Fibroblast of lung (primary cell): ENCODE data around the gene TMEM132D. TPM values are rescaled to one million over a fixed set of nuclear protein-coding genes. Genes with fewer than 3 reads are reported as not detected.

Source experiments
- DNase-seq, 2 donors: peaks; one replicate each; pipeline versions ENCODE4 v3.0.0 to v3.0.0-alpha.2; 2010; ENCODE audit warnings: low read depth in 2 of 2
- H2AFZ ChIP-seq: 2 replicates; pipeline ENCODE4 v1.5.1; 2012; ENCODE audit warnings: low read length, control low read depth, inconsistent platforms
- H3K27ac ChIP-seq: 2 replicates; pipeline ENCODE4 v1.5.1; 2011; ENCODE audit warnings: low read length, control low read depth; ENCODE audit not compliant: insufficient read depth
- H3K27me3 ChIP-seq: 2 replicates; pipeline ENCODE4 v1.5.1; 2011; ENCODE audit warnings: mild to moderate bottlenecking, low read length; ENCODE audit not compliant: control insufficient read depth, insufficient read depth
- H3K36me3 ChIP-seq: 2 replicates; pipeline ENCODE4 v1.5.1; 2011; ENCODE audit warnings: low read length; ENCODE audit not compliant: control insufficient read depth, insufficient read depth
- H3K4me1 ChIP-seq: 2 replicates; pipeline ENCODE4 v1.5.1; 2011; ENCODE audit warnings: low read length; ENCODE audit not compliant: control insufficient read depth, insufficient read depth; ENCODE audit errors: extremely low read depth
- H3K4me2 ChIP-seq: 2 replicates; pipeline ENCODE4 v1.5.1; 2011; ENCODE audit warnings: low read length, control low read depth; ENCODE audit not compliant: insufficient read depth; ENCODE audit errors: extremely low read depth
- H3K4me3 ChIP-seq, 4 experiments: fragments of 200-600 bp in 1 of 4; sonication (generic) in 1 of 4; replicated peaks in 1 of 4; 2 replicates each; pipeline ENCODE4 v1.5.1; 2011 to 2016; ENCODE audit warnings: low read length in 4 of 4, low read depth in 3 of 4, mild to moderate bottlenecking in 3 of 4, control low read depth in 2 of 4, inconsistent platforms in 1 of 4, mixed read lengths in 1 of 4; ENCODE audit not compliant: insufficient read depth in 1 of 4; ENCODE audit errors: control extremely low read depth in 1 of 4
- H3K79me2 ChIP-seq: 2 replicates; pipeline ENCODE4 v1.5.1; 2012; ENCODE audit warnings: mild to moderate bottlenecking, low read length, inconsistent platforms; ENCODE audit not compliant: control insufficient read depth, insufficient read depth
- H3K9ac ChIP-seq: 2 replicates; pipeline ENCODE4 v1.5.1; 2011; ENCODE audit warnings: mild to moderate bottlenecking, low read length, control low read depth; ENCODE audit not compliant: insufficient read depth
- H3K9me3 ChIP-seq: 2 replicates; pipeline ENCODE4 v1.5.1; 2012; ENCODE audit warnings: low read depth, low read length; ENCODE audit not compliant: control insufficient read depth, insufficient read depth
- H4K20me1 ChIP-seq: 2 replicates; pipeline ENCODE4 v1.5.1; 2011; ENCODE audit warnings: low read length; ENCODE audit not compliant: control insufficient read depth, insufficient read depth; ENCODE audit errors: extremely low read depth
- CTCF ChIP-seq, 2 donors: IDR thresholded peaks in 1 of 2; conservative IDR thresholded peaks in 1 of 2; 1 replicate in 1 of 2; 2 replicates in 1 of 2; pipeline ENCODE4 v1.5.1; 2011 to 2012; ENCODE audit warnings: low read length in 2 of 2, control low read depth in 1 of 2, inconsistent platforms in 1 of 2, low read depth in 1 of 2, mild to moderate bottlenecking in 1 of 2
- EZH2 ChIP-seq: IDR thresholded peaks from 2 replicates; pipeline ENCODE4 v1.5.1; 2012; ENCODE audit warnings: low read length, control low read depth, mild to moderate bottlenecking; ENCODE audit errors: missing control alignments
- polyA plus RNA-seq, 2 donors: library from polyadenylated mRNA; depleted of rRNA in 1 of 2; stranded (reverse) in 1 of 2; unstranded in 1 of 2; fragments of >200 nt; gene quantifications; 2 replicates each; pipeline ENCODE4 v1.2.1, GENCODE V29; 2011 to 2012; ENCODE audit warnings: missing spikeins in 1 of 2
- total RNA-seq: library from RNA; depleted of rRNA; stranded (reverse); fragments of >200 nt; gene quantifications from 2 replicates; pipeline ENCODE4 v1.2.1, GENCODE V29; 2014

The TMEM132D gene
- total and polyA plus RNA-seq, 2 donors (not counting 1 experiment from before 2014, with no cell fraction given), result not detected

DNA sequence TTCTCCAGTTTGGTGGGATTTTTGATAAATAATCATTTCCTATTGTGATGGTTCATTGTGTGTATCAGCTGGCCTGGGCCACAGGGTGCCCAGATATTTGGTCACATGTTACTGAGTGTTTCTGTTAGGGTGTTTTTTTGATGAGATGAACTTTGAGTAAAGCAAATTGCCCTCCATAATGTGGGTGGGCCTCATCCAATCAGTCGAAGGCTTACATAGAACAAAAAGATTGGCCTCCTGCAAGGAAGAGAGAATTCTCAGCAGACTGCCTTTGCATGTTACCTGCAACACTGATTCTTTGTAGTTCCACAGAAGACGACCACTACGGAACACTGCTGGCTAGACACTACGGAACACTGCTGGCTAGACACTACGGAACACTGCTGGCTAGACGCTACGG lies 609.0 kb downstream of the TMEM132D start:
- no peaks in the 10 kb centered on the region for H3K36me3 ChIP-seq
- no peak overlapping the region for H3K27ac ChIP-seq
- H3K4me2 ChIP-seq, result no peak overlapping the region
- no peaks in the 10 kb centered on the region for H4K20me1 ChIP-seq
- TF ChIP-seq CTCF (conservative IDR thresholded peaks at IDR 0.05 in 1 of 2, IDR thresholded peaks at IDR 0.05 in 1 of 2; ENCODE audit: low read depth in 1 of 2, low read length in 2 of 2) (no peak), EZH2 (no peak)
- no peaks in the 10 kb centered on the region for H3K9me3 ChIP-seq
- no peak overlapping the region for H3K4me3 ChIP-seq
- H3K9ac ChIP-seq, result no peak overlapping the region
- no peaks in the 10 kb centered on the region for H3K79me2 ChIP-seq
- no peaks in the 10 kb centered on the region for H3K4me1 ChIP-seq
- H3K27me3 ChIP-seq, result no peaks in the 10 kb centered on the region
- DNase-seq, result no peak
- no peak overlapping the region for H2AFZ ChIP-seq

DNA sequence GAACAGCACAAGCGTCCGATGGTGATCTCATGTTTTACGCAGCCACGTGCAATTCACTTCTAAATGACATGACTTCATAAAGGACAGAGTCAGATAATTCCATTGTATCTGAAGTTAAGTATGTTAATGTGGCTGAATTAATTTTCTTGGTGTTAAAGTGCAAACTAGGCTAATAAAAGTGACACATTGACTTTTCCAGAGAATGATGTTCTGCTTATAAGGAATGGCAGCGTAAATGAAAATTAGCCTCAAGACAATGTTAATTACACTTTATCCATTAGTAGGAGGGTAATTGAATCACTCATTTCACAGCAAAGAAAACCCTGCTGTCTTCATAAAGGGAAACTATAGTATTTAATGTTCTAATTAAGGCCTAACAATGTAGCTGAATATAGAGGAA lies 624.1 kb downstream of the TMEM132D start:
- no peaks in the 10 kb centered on the region for H3K36me3 ChIP-seq
- DNase-seq, result no peak
- no peak overlapping the region for H3K27ac ChIP-seq
- H3K4me2 ChIP-seq, result no peak overlapping the region
- no peaks in the 10 kb centered on the region for H3K4me1 ChIP-seq
- no peaks in the 10 kb centered on the region for H4K20me1 ChIP-seq
- TF ChIP-seq EZH2, result no peak
- no peak for TF ChIP-seq CTCF (conservative IDR thresholded peaks at IDR 0.05 in 1 of 2, IDR thresholded peaks at IDR 0.05 in 1 of 2; ENCODE audit: low read depth in 1 of 2, low read length in 2 of 2)
- H3K9me3 ChIP-seq, result no peaks in the 10 kb centered on the region
- no peak overlapping the region for H3K4me3 ChIP-seq
- H3K79me2 ChIP-seq, result no peaks in the 10 kb centered on the region
- H3K27me3 ChIP-seq, result no peaks in the 10 kb centered on the region
- H2AFZ ChIP-seq, result no peak overlapping the region
- no peak overlapping the region for H3K9ac ChIP-seq

GRCh38 chr12:129276361-129277060 lies 627.3 kb downstream of the TMEM132D start:
- H3K4me1 ChIP-seq, result no peaks in the 10 kb centered on the region
- no peaks in the 10 kb centered on the region for H3K36me3 ChIP-seq
- no peaks in the 10 kb centered on the region for H3K79me2 ChIP-seq
- peak in 1 of 2 donors; percentile 23 for DNase-seq
- H4K20me1 ChIP-seq, result no peaks in the 10 kb centered on the region
- H3K27me3 ChIP-seq, result no peaks in the 10 kb centered on the region
- H3K9ac ChIP-seq, result no peak overlapping the region
- H3K4me2 ChIP-seq, result no peak overlapping the region
- TF ChIP-seq CTCF (conservative IDR thresholded peaks at IDR 0.05 in 1 of 2, IDR thresholded peaks at IDR 0.05 in 1 of 2; ENCODE audit: low read depth in 1 of 2, low read length in 2 of 2) (no peak), EZH2 (no peak)
- H2AFZ ChIP-seq, result no peak overlapping the region
- H3K4me3 ChIP-seq, result no peak overlapping the region
- H3K27ac ChIP-seq, result no peak overlapping the region
- H3K9me3 ChIP-seq, result no peaks in the 10 kb centered on the region
